Neural progenitor cell (in vitro differentiated cells): Measurements from ENCODE around the gene KANTR. TPM values are rescaled to one million over a fixed set of nuclear protein-coding genes. Genes with fewer than 3 reads are reported as not detected.

Source experiments
- DNase-seq: peaks from one replicate; pipeline ENCODE4 v3.0.0-alpha.2; 2016; ENCODE audit warnings: low spot score
- H2AFZ ChIP-seq: fragments of 200-600 bp; sonication (generic); replicated peaks from 2 replicates; pipeline ENCODE4 v1.6.1; 2016; ENCODE audit warnings: antibody characterized with exemption
- H3F3A ChIP-seq: fragments of 200-600 bp; sonication (generic); 2 replicates; pipeline ENCODE4 v1.6.1; 2016; ENCODE audit warnings: antibody characterized with exemption, low read depth
- H3K27ac ChIP-seq: fragments of 200-600 bp; sonication (generic); 2 replicates; pipeline ENCODE4 v1.5.1; 2016; ENCODE audit warnings: mild to moderate bottlenecking
- H3K27me3 ChIP-seq: fragments of 200-600 bp; sonication (generic); 2 replicates; pipeline ENCODE4 v1.6.1; 2016; ENCODE audit warnings: mild to moderate bottlenecking, moderate library complexity
- H3K36me3 ChIP-seq: fragments of 200-600 bp; sonication (generic); 2 replicates; pipeline ENCODE4 v1.5.1; 2016
- H3K4me1 ChIP-seq: fragments of 200-600 bp; sonication (generic); 2 replicates; pipeline ENCODE4 v1.6.1; 2016; ENCODE audit warnings: mixed run types
- H3K4me2 ChIP-seq: fragments of 200-600 bp; sonication (generic); 2 replicates; pipeline ENCODE4 v1.6.1; 2016
- H3K4me3 ChIP-seq: fragments of 200-600 bp; sonication (generic); 2 replicates; pipeline ENCODE4 v1.5.1; 2016
- H3K79me2 ChIP-seq: fragments of 200-600 bp; sonication (generic); 2 replicates; pipeline ENCODE4 v1.6.1; 2016; ENCODE audit warnings: low read depth
- H3K9ac ChIP-seq: fragments of 200-600 bp; sonication (generic); 2 replicates; pipeline ENCODE4 v1.6.1; 2016
- H3K9me3 ChIP-seq: fragments of 200-600 bp; sonication (generic); 2 replicates; pipeline ENCODE4 v1.5.1; 2016; ENCODE audit warnings: low read depth
- H4K20me1 ChIP-seq: fragments of 200-600 bp; sonication (generic); 2 replicates; pipeline ENCODE4 v1.6.1; 2016; ENCODE audit warnings: low read depth
- H3K27ac Mint-ChIP-seq: 3 replicates; pipeline ENCODE4 v1.8.0; 2021; ENCODE audit warnings: mixed read lengths
- H3K27me3 Mint-ChIP-seq: 2 replicates; pipeline ENCODE4 v1.8.0; 2022; ENCODE audit warnings: low read depth, mild to moderate bottlenecking, inconsistent platforms, moderate library complexity, mixed read lengths; ENCODE audit not compliant: insufficient read depth
- H3K36me3 Mint-ChIP-seq: 3 replicates; pipeline ENCODE4 v1.8.0; 2021; ENCODE audit warnings: mixed read lengths
- H3K4me1 Mint-ChIP-seq: 3 replicates; pipeline ENCODE4 v1.8.0; 2021; ENCODE audit warnings: mixed read lengths
- H3K4me3 Mint-ChIP-seq: 3 replicates; pipeline ENCODE4 v1.8.0; 2021; ENCODE audit warnings: mild to moderate bottlenecking, moderate library complexity, mixed read lengths
- H3K9me3 Mint-ChIP-seq: 3 replicates; pipeline ENCODE4 v1.8.0; 2020; ENCODE audit warnings: mixed read lengths
- EZH2 ChIP-seq: fragments of 200-600 bp; sonication (generic); IDR thresholded peaks from 2 replicates; pipeline ENCODE4 v1.6.1; 2017; ENCODE audit warnings: antibody characterized with exemption, mild to moderate bottlenecking, moderate library complexity
- EZH2phosphoT487 ChIP-seq: fragments of 200-600 bp; sonication (generic); IDR thresholded peaks from 2 replicates; pipeline ENCODE4 v1.6.1; 2017; ENCODE audit warnings: antibody characterized with exemption
- total RNA-seq: library from RNA; depleted of rRNA; stranded (reverse); fragments of >200 nt; gene quantifications from 2 replicates; pipeline ENCODE4 v1.2.3, GENCODE V29; 2015; ENCODE audit warnings: low replicate concordance
- TF ChIP-seq, protein P1 (sequence below): fragments of 200-600 bp; sonication (generic); IDR thresholded peaks from 2 replicates; pipeline ENCODE4 v1.5.1; 2017; ENCODE audit warnings: antibody characterized with exemption, mild to moderate bottlenecking

The KANTR gene
- total RNA-seq, 1 donor from 2014 or later = 30.9 TPM

DNA sequence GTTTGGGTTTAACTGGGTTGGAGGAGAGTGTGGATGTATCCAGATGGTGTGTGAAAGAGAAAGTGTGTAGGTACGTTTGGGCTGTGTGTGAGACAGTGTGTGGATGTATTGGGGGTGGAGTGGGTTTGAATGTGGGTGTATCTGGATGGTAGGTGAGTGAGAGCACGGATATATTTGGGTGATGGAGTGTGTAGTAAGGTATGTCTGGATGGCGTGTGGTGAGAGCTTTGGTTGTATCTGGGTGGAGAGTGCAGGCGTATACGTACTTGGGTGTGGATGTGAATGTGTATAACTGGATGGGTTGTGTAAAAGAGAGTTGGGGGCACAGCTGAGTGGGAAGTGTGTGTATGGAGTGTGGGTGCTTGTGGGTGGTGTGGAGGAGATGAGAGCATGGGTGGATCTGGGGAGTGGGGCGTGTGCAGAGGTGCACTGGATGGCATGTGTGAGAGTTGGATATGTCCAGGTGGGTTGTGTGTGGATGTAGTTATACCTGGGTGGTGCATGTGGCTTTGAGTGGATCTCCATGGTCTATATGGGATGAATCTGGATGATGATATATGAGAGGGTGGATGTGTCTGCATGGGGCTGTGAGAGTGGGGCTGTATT lies 38.6 kb upstream of the KANTR start:
- H3K27ac ChIP-seq = no peak overlapping the region
- no peak for DNase-seq
- H3K9me3 ChIP-seq = no peaks in the 10 kb centered on the region
- H3K36me3 Mint-ChIP-seq = peaks cover 1% of the 10 kb centered on the region
- no peak overlapping the region for H3K9ac ChIP-seq
- no peaks in the 10 kb centered on the region for H3K36me3 ChIP-seq
- H3K4me1 Mint-ChIP-seq = peaks cover 2% of the 10 kb centered on the region
- H3K27me3 ChIP-seq = no peaks in the 10 kb centered on the region
- no peak overlapping the region for H2AFZ ChIP-seq
- no peaks in the 10 kb centered on the region for H3K4me1 ChIP-seq
- H4K20me1 ChIP-seq = no peaks in the 10 kb centered on the region
- H3F3A ChIP-seq = no peaks in the 10 kb centered on the region
- H3K4me3 ChIP-seq = no peak overlapping the region
- H3K79me2 ChIP-seq = peaks cover 46% of the 10 kb centered on the region
- no peak overlapping the region for H3K4me2 ChIP-seq
- TF ChIP-seq EZH2phosphoT487 (no peak), EZH2 (no peak)
- TF ChIP-seq, protein P1, sequence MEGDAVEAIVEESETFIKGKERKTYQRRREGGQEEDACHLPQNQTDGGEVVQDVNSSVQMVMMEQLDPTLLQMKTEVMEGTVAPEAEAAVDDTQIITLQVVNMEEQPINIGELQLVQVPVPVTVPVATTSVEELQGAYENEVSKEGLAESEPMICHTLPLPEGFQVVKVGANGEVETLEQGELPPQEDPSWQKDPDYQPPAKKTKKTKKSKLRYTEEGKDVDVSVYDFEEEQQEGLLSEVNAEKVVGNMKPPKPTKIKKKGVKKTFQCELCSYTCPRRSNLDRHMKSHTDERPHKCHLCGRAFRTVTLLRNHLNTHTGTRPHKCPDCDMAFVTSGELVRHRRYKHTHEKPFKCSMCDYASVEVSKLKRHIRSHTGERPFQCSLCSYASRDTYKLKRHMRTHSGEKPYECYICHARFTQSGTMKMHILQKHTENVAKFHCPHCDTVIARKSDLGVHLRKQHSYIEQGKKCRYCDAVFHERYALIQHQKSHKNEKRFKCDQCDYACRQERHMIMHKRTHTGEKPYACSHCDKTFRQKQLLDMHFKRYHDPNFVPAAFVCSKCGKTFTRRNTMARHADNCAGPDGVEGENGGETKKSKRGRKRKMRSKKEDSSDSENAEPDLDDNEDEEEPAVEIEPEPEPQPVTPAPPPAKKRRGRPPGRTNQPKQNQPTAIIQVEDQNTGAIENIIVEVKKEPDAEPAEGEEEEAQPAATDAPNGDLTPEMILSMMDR = no peak
- H3K9me3 Mint-ChIP-seq = peaks cover 4% of the 10 kb centered on the region
- no peak overlapping the region for H3K4me3 Mint-ChIP-seq
- H3K27ac Mint-ChIP-seq = no peak overlapping the region
- no peaks in the 10 kb centered on the region for H3K27me3 Mint-ChIP-seq

DNA sequence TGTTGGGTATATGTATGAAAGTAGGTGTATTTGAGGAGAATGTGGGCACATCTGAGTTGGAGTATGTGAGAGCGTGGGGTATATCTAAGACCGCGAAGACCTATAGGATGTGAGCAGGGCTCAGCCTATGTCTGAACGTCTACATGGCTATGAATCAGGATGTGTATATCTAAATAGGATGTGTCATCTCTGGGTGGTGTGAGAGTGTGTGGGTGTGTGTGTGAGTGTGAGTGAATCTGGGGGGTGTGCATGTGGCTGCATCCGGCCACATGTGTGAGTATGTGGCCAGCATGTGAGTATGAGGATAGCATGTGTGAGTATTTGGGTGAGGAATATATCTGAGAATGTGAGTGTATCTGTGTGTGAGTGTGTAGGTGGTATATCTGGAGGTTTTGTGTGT lies 37.6 kb upstream of the KANTR start:
- H3K79me2 ChIP-seq = peaks cover 36% of the 10 kb centered on the region
- H2AFZ ChIP-seq = no peak overlapping the region
- Mint-ChIP-seq H3K27me3 (no peaks in the 10 kb centered on the region), H3K27ac (no peak overlapping the region), H3K4me3 (no peak overlapping the region), H3K36me3 (peaks cover 1% of the 10 kb centered on the region), H3K9me3 (peaks cover 2% of the 10 kb centered on the region), H3K4me1 (no peaks in the 10 kb centered on the region)
- H3K9ac ChIP-seq = no peak overlapping the region
- TF ChIP-seq EZH2phosphoT487 (no peak), EZH2 (no peak)
- TF ChIP-seq, protein P1 = no peak
- no peak overlapping the region for H3K4me3 ChIP-seq
- no peaks in the 10 kb centered on the region for H3K36me3 ChIP-seq
- no peaks in the 10 kb centered on the region for H4K20me1 ChIP-seq
- no peak overlapping the region for H3K4me2 ChIP-seq
- no peaks in the 10 kb centered on the region for H3K9me3 ChIP-seq
- H3F3A ChIP-seq = no peaks in the 10 kb centered on the region
- H3K27ac ChIP-seq = no peak overlapping the region
- no peaks in the 10 kb centered on the region for H3K4me1 ChIP-seq
- no peak for DNase-seq
- no peaks in the 10 kb centered on the region for H3K27me3 ChIP-seq

DNA sequence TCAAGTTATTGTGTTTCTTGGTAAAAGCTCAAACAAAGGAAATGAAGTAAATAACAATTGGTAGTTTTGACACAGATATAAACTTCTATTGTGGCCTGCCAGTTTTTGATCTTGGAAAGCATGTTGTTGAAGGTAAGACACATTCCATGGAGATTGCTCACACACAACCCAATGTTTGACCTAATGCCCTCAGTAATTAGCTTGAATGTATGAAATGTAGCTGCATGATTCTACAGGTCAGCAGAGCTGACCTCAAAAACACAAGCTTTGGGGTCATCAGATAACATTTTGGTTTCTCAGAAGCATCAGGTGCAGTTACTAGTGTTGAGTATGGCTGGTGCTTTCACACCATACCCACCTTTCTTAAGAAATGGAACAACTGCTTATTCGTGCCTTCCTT lies 28.8 kb upstream of the KANTR start:
- Histone ChIP-seq H3K79me2 (no peaks in the 10 kb centered on the region), H2AFZ (no peak overlapping the region), H3K9me3 (no peaks in the 10 kb centered on the region), H3K27me3 (no peaks in the 10 kb centered on the region), H3F3A (no peaks in the 10 kb centered on the region), H3K27ac (no peak overlapping the region), H3K4me3 (no peak overlapping the region), H4K20me1 (peaks cover 3% of the 10 kb centered on the region), H3K9ac (no peak overlapping the region), H3K4me2 (no peak overlapping the region), H3K36me3 (no peaks in the 10 kb centered on the region), H3K4me1 (no peaks in the 10 kb centered on the region)
- H3K4me1 Mint-ChIP-seq = no peaks in the 10 kb centered on the region
- peaks cover 3% of the 10 kb centered on the region for H3K27me3 Mint-ChIP-seq
- H3K36me3 Mint-ChIP-seq = no peaks in the 10 kb centered on the region
- no peak overlapping the region for H3K27ac Mint-ChIP-seq
- no peak overlapping the region for H3K4me3 Mint-ChIP-seq
- no peak for DNase-seq
- no peaks in the 10 kb centered on the region for H3K9me3 Mint-ChIP-seq
- TF ChIP-seq EZH2phosphoT487 (no peak), EZH2 (no peak)
- TF ChIP-seq, protein P1 = no peak
